GM18505 (cell line): ENCODE measurements around the gene SRRT.

Experiments used
- ATAC-seq: cut with Tn5 transposase; IDR thresholded peaks from one replicate; pipeline ENCODE4 v1.9.1; 2021; ENCODE audit not compliant: unreplicated experiment
- POLR2A ChIP-seq: IDR thresholded peaks from 4 replicates; pipeline ENCODE4 v1.6.1; 2011; ENCODE audit warnings: borderline replicate concordance; ENCODE audit not compliant: insufficient read depth, insufficient read length; ENCODE audit errors: extremely low read depth

Gene SRRT

GRCh38 chr7:100864263-100864845 lies 10.5 kb upstream of the SRRT start:
- no peak for ATAC-seq
- TF ChIP-seq POLR2A = no peak

DNA sequence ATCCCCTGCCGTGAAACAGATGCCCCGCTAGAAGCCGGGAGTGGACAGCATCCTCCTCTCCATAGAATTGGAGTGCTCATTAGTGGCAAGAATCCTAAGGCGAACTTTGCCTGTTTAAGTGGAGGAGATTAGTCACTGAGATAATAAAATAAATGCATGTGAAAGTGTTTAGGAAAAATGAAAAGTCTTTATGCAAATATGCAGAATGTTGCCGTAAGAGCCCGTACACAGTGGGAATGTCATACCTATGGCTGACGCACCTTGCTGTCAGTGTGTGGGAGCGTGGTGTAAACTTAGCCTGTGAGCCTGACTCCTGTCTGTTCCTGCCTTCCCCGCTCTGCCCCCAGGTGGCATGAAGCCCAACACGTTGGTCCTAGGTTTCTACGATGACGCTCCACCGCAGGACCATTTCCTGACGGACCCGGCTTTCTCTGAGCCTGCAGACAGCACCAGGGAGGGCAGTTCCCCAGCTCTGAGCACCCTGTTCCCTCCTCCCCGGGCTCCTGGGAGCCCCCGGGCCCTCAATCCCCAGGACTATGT lies 9.5 kb upstream of the SRRT start:
- ATAC-seq = no peak
- no peak for TF ChIP-seq POLR2A

DNA sequence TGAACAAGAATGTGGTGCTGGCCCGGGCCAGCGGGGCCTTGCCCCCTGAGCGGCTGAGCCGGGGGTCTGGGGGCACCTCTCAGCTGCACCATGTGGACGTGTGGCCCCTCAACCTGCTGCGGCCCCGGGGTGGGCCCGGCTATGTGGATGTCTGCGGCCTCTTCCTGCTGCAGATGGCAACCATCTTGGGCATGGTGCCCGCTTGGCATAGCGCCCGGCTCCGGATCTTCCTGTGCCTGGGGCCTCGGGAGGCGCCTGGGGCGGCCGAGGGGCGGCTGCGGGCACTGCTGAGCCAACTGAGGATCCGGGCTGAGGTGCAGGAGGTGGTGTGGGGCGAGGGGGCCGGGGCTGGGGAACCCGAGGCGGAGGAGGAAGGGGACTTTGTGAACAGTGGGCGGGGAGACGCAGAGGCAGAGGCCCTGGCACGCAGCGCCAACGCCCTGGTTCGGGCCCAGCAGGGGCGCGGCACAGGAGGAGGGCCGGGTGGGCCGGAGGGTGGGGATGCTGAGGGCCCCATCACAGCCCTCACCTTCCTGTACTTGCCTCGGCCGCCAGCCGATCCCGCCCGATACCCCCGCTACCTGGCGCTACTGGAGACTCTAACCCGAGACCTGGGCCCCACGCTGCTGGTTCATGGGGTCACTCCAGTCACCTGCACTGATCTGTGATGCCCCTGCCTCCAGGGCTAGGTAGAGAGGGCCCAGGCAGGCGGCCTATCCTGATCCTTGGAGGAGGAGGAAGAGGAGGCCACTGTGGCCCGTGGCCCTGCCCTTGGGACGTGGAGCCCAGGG lies 8.8 kb upstream of the SRRT start:
- no peak for ATAC-seq
- no peak for TF ChIP-seq POLR2A

DNA sequence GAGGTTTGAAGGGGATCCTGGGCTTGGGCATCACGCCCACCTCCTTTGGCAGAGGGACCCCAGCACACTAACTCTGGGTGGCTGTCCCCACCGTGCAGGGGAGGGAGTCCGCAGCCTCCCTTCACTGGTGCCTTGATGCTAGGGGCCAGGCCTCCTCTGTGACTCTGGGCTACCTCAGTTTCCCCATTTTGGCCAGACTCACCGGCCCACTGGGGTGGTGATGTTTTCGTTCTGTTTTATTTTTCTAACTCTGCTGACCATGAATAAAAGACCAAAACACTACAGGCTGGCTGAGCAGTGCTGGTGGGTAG lies 8.2 kb upstream of the SRRT start:
- no peak for TF ChIP-seq POLR2A
- ATAC-seq = no peak

DNA sequence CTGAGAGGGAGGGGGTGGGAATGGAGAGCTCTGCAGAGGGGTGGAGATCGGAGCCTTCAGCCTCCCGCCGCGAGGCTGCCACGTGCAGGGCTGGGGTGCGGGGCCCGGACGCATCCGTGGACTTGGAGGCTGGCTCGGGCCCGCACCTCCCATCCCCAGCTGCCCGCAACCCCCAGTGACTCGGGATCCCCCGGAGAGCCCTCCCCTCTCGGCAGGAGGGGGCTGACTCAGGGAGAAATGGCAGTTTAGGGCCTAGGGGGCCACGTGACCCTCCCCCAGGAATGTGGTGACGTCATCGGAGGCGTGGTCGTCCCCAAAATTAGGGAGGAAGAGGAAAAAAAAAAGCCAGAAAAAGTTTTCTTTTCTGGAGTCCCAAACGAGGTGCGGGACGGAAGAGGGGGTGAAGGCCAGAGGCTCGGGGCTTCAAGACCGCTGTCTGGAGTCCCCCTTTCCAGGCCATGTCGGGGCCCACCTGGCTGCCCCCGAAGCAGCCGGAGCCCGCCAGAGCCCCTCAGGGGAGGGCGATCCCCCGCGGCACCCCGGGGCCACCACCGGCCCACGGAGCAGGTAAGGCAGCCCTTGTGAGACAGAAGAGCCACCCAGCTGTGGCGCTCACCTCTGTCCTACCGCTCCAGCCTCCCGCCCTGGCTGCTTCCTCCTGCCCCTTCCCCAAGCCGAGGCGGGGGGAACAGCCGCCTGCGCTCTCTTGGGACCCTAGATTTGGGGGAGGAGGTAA lies 7.7 kb upstream of the SRRT start, which contains the start of gene TRIP6:
Gene TRIP6, plus strand, starts transcription at position 348 of the 736 bp plus-strand sequence. Its CDS starts 111 bp downstream, at position 459.
- peak; percentile 64 for TF ChIP-seq POLR2A
- no peak for ATAC-seq

DNA sequence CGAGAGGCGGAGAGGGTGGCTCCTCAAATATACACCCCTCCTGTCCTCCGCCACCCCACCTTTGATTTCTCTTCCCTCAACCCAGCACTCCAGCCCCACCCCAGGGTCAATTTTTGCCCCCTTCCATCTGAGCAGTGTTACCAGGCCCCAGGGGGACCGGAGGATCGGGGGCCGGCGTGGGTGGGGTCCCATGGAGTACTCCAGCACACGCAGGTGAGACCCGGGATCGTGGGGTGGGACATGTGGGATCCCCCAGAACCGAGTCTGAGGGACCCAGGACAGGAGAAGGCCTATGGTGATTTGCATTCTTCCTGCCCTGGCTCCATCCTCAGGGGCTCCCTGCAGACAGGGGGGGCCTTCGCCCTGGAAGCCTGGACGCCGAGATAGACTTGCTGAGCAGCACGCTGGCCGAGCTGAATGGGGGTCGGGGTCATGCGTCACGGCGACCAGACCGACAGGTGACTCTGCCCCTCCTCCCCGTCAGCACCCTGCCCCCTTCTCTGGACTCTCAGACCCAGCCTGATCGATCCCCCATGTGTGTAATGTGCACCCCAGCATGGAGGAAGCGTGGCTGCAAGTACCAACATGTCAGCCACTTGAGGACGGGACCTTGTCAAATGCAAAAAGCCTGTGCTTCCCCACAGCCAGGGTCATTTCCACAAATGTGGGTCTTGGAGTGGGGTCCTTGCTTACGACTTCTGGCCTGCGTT lies 7.0 kb upstream of the SRRT start:
- TF ChIP-seq POLR2A = no peak
- no peak for ATAC-seq

DNA sequence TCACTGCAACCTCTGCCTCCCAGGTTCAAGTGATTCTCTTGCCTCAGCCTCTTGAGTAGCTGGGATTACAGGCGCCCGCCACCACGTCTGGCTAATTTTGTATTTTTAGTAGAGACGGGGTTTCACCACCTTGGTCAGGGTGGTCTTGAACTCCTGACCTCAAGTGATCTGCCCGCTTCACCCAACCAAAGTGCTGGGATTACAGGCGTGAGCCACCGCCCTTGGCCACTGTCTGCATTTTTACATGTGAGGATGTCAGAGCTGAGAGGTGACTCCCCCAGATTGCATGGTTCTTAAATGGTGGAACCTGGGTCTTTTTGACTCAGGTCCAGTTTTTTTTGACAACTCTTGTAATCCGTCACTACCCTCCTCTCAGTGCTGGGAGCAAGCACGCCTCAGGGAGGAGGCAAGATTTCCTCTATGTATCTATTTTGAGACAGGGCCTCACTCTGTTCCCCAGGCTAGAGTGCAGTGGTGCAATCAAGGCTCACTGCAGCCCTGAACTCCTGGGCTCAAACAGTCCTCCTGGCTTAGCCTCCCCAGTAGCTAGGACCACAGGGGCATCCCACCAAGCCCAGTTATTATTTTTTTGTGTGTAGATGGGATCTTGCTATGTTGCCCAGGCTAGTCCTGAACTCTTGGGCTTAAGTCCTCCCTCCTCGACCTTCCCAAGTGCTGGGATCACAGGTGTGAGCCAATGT lies 1.2 kb upstream of the SRRT start:
- no peak for TF ChIP-seq POLR2A
- no peak for ATAC-seq

GRCh38 chr7:100874300-100874576 lies 665 bp upstream of the SRRT start:
- no peak for TF ChIP-seq POLR2A
- ATAC-seq = no peak

DNA sequence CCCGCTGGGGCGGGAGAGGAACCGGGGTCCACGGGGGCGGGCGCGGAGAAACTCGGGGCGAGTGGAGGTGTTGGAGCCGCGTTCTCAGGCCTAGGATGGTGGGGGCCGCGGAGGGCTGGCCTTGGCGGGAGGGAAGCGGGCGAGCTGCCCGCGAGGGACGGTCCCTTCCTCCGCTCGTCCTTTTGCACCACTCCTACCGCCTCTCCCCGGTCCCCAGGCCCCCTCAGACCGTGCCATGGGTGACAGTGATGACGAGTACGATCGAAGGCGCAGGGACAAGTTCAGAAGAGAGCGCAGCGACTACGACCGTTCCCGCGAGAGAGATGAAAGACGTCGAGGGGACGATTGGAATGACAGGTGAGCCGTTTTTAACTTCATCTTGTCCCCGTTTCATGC lies 451 bp downstream of the SRRT start:
- no peak for TF ChIP-seq POLR2A
- peak; percentile 30 for ATAC-seq

GRCh38 chr7:100878013-100878412 lies 3.1 kb downstream of the SRRT start:
- TF ChIP-seq POLR2A = no peak
- ATAC-seq = no peak

DNA sequence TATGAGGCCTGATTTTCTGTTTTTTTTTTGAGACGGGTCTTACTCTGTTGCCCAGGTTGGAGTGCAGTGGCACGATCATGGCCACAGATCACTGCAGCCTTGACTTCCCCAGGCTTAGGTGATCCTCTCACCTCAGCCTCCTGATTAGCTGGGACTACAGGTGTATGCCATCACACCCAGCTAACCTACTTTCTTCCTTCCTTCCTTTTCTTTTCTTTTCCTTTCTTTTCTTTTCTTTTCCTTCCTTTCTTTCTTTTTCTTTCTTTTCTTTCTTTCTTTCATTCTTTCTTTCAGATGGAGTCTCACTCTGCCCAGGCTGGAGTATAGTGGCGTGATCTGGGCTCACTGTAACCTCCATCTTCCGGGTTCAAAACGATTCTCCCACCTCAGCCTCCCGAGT lies 3.8 kb downstream of the SRRT start:
- no peak for TF ChIP-seq POLR2A
- ATAC-seq = no peak

DNA sequence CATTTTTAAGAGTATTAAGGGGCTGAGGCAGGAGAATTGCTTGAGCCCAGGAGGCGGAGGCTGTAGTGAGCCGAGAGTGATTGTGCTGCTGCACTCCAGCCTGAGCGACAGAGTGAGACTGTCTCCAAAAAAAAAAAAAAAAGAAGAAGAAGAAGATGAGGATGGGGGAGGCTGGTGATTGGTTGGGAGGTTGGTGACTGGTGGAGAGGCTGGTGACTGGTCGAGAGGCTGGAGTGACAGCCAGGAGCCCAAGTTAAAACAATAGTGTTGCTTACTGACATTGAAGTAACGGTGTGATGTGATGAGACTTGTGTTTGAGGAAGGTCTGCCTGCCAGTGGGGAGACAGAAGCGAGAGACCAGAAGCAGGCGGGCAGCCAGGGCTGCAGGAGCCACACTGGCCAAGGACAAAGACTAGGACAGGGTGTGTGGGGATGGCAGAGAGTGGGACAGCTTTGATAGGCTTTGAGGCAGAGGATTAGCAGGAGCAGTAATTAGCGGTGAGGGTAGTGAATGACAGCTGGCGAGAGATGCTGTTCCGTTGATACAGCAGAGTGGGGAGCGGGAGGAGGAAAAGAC lies 4.9 kb downstream of the SRRT start:
- no peak for TF ChIP-seq POLR2A
- no peak for ATAC-seq
